Kasumi-1 (cell line): ENCODE results near the gene RFC4.

Experiments
- DNase-seq, 2 experiments: peaks; one replicate each; lab custom pipeline; 2025; lab: John Stamatoyannopoulos, UW

The RFC4 gene

DNA sequence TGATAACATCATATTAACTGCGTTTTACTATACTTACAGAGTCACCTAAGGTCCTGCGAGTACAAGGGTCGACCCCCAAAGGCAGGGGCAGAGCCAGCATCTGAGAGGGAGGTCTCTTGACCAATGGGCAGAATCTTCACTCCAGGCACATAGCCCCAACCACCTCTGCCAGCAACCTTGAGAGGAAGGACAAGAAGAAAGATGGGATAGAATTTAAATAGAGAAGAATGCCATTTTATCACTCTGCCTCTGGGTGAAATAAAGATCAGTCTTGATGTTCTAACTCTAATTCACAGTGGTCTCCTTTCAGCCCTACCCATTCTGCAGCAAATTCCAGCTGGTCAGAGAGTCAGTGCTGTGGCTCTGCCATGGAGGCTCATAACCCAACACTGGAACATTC, 62.6 kb downstream of the RFC4 start:
- no peak for DNase-seq

DNA sequence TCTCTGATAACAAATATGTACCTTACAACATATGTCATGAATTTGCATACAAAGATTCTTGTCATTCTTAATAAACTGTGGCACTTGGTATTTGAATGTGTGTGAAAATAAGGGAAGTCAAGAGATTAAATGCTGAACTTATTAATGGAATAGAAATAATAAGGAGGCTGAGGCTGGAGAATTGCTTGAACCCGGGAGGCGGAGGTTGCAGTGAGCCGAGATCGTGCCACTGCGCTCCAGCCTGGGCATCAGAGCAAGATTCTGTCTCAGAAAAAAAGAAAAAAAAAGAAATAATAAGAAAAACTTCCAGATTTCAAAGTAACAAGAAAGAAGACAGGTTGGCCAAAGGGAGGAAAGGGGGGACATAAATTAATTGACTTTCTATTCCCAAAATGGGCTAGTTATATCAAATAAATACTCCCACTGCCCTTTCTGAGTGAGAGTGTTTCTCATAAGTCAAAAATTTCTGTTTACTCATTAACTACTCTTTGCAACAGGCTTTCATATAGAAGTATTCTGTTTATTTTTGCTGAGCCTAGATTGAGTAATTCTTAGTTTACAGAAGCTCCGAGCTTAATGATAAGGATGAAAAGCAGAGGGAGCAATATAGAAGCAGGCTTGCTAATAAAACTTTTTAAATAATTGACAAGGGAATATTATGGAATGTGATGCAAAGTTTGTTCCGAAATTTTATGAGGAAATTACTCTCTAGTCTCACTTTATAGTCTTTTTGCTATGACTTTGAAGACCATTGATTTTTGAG, 63.5 kb downstream of the RFC4 start:
- no peak for DNase-seq
